GM18868 (cell line): ENCODE measurements around the gene HOPX.
A peak's percentile ranks its signal among the peaks of the same experiment; 100 is the strongest.
"Not testable (repeated sequence)": the region's sequence is repeated elsewhere in the genome, so short reads cannot be mapped to it uniquely, and the experiment has no call there.

Experiments
- ATAC-seq: cut with Tn5 transposase; IDR thresholded peaks from one replicate; pipeline ENCODE4 v1.9.1; 2021; ENCODE audit warnings: mild to moderate bottlenecking, moderate library complexity; ENCODE audit not compliant: unreplicated experiment

The HOPX gene

DNA sequence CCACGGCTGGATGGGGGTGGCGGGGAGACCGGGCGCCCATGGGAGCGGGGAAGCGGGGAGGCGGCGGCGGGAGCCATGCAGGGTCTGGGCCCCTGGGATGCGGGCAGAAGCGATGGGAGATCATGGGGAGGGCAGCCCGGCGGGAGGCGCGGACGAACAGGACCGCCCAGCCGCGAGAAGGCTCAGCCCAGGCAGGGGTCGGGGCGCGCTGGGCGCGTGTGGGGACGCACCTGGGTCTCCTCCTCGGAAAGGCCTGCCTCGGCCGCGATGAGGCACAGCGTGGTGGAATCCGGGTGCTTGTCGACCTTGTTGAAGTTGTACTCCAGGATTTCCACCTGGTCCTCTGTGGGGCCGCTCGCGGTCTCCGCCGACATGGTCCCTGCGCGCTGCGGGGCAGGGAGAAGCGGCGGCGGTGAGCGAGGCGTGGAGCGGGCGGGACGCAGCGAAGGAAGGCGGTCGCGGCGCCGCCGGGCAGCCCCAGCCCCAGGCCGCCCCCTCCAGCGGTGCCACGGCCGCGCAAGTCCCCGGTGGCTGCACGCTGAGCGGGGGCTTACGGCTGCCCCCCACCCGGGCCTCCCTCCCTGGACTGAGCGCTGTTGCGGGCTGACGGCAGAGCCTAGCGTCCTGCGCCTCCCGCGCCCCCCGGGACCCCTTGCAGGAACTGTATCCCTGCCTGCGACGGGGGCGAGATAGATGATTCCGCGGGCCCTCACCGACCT, 25.3 kb downstream of the HOPX start:
- ATAC-seq = peak; percentile 21

- no peak for ATAC-seq
Measured at GRCh38 chr4:56655209-56655626, 25.9 kb downstream of the HOPX start.

- ATAC-seq = no peak
Measured at GRCh38 chr4:56654238-56654632, 26.9 kb downstream of the HOPX start.

GRCh38 chr4:56653461-56654237, 27.4 kb downstream of the HOPX start:
- no peak for ATAC-seq

DNA sequence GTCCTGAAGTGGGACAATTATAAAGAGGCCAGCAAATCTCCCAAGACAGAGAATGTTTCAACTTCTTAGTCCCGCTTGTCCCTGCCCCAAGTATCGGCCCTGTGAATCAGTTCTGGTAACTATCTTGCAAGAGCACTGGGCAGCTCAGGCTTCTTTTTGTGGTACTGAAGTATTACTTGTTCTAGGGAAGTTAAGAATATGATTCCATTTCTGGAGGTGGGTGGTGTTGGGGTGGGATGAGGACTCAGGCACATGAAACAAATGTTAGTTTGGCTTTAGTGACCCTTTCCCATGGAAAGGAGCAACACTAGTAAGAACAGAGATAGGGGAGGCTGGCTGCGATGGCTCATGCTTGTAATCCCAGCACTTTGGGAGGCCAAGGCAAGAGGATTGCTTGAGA, 28.9 kb downstream of the HOPX start:
- no peak for ATAC-seq

GRCh38 chr4:56651056-56651350, 30.1 kb downstream of the HOPX start:
- no peak for ATAC-seq

- ATAC-seq = no peak
Measured at GRCh38 chr4:56650262-56651055, 30.6 kb downstream of the HOPX start.

GRCh38 chr4:56649445-56650261, 31.4 kb downstream of the HOPX start:
- ATAC-seq = no peak

GRCh38 chr4:56648824-56649151, 32.3 kb downstream of the HOPX start:
- ATAC-seq = no peak

DNA sequence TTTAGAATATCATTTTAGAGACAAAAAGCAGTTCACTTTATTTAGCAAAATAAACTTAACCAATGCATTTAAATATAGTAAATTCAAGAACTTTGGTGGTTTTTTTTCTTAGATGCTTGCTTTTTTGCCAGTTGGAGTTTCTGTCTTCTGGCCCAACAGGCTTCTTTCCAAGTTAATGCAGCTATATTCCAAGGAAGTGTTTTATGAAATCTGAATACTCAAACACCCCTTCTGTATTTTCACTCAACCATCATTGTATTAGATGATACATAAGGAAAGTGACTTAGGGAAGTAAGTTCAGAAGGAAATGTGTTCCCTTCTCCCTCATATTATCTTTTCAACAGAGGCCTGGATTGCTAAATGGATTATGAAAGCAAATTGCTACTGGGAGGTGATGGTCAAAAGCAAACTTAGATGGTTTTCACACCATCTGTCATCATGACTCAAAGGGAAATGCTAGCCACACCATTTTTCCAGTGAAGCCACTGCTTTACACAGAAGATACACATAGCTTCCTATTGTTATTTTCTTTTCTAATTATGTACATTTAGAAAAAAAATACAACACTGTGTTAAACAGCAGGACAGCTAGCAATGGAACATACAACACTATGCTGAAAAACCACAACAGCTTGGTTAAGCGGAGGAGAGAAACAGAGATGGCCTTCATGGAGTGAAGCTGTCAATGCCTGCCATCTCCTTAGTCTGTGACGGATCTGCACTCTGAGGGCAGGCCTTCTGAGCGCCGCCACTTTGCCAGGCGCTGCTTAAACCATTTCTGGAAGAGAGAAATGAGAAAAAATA, 32.9 kb downstream of the HOPX start:
- ATAC-seq = no peak

DNA sequence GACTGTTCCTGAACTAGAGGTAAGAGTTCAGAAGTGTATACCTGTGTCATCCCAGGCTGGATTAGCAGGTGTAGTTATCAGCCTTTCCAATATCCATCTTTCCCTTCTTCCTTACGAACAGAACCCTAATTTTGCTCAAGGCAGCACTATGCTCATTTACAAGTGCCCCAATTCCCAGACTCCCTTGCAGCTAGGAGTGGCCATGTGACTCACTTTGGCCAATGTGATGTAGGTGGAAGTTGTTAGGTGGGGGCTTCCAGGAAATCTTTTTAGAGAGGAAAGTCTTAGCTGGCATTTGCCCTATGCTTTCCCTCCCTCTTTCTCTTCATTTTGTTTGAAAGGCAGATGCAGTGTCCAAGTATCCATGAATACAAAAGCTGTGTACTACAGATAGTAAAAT, 34.8 kb downstream of the HOPX start:
- no peak for ATAC-seq

DNA sequence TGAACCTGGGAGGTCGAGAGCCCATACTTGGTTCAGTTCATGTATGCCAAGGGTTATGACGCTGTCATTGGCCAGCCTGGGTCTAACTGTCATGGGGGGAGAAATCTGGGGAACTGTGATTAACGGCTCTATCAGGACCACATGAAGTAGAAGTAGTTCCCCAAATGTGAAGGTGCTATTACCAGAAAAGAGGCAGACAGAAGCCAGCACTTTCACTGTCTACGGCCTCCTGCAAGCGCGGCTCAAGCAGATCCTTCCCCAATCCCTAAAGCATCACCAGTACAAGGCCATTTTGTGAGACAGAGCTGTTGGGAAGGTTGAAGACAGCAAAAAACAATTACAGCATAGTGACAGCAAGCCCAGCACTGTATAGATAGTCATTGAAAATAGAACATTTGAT, 37.5 kb downstream of the HOPX start:
- ATAC-seq = no peak

GRCh38 chr4:56641494-56642051, 39.5 kb downstream of the HOPX start:
- no peak for ATAC-seq

GRCh38 chr4:56640621-56641493, 40.2 kb downstream of the HOPX start:
- no peak for ATAC-seq

GRCh38 chr4:56637791-56638190, 43.3 kb downstream of the HOPX start:
- ATAC-seq = no peak

- no peak for ATAC-seq
Measured at GRCh38 chr4:56637154-56637553, 43.9 kb downstream of the HOPX start.

- not testable (repeated sequence) for ATAC-seq
Measured at GRCh38 chr4:56634954-56635353, 46.1 kb downstream of the HOPX start.

DNA sequence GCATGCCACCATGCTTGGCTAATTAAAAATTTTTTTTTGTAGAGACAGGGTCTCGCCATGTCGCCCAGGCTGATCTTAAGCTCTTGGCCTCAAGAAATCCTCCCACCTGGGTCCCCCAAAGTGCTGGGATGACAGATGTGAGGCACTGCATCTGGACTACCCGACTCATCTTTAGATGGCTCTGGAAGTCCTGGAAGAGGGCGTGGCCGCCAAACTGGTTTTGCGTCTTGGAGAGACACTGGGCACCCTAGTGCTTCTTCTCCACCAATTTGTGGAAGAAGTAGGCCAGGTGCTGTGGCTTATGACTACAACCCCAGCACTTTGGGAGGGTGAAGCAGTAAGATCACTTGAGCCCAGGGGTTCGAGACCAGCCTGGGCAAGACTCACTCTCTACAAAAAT, 47.6 kb downstream of the HOPX start:
- no peak for ATAC-seq
